ENCODE measurements around the gene ZMYND11.

ZMYND11 gene

GRCh38 chr10:152915-153314 is 17.7 kb downstream of the ZMYND11 start:
- Histone ChIP-seq H3K4me3 (ENCODE audit: low read length) (no peak overlapping the region), H3K9me2 (replicated peaks; ENCODE audit: control insufficient read depth, low read length) (no peaks in the 10 kb centered on the region), H3K4me1 (ENCODE audit: control insufficient read depth, low read length) (no peaks in the 10 kb centered on the region), H3K4me2 (ENCODE audit: low read length) (no peak overlapping the region), H3K27ac (ENCODE audit: low read depth, low read length) (no peak overlapping the region), H3K79me2 (ENCODE audit: control insufficient read depth, low read length) (no peaks in the 10 kb centered on the region), H3K9me3 (ENCODE audit: control insufficient read depth, insufficient read depth, low read length) (no peaks in the 10 kb centered on the region), H3K27me3 (ENCODE audit: control insufficient read depth, low read length) (0 out of 2 replicates have a peak, but pooled peaks cover 4% of the 10 kb centered on the region), H4K20me1 (ENCODE audit: control insufficient read depth, insufficient read depth, low read depth, low read length) (no peaks in the 10 kb centered on the region), H3K36me3 (ENCODE audit: control insufficient read depth, low read length) (no peaks in the 10 kb centered on the region), H3F3A (ENCODE audit: control insufficient read depth, insufficient read depth) (no peaks in the 10 kb centered on the region)
- TF ChIP-seq CTCF (IDR thresholded peaks at IDR 0.05; ENCODE audit: low read depth, low read length, poor library complexity, severe bottlenecking) (no peak), EZH2phosphoT487 (IDR thresholded peaks at IDR 0.05; ENCODE audit: borderline replicate concordance, low read length) (no peak)

- H3K9me3 ChIP-seq (ENCODE audit: control insufficient read depth, insufficient read depth, low read length) = no peaks in the 10 kb centered on the region
- TF ChIP-seq EZH2phosphoT487 (IDR thresholded peaks at IDR 0.05; ENCODE audit: borderline replicate concordance, low read length) (no peak), CTCF (IDR thresholded peaks at IDR 0.05; ENCODE audit: low read depth, low read length, poor library complexity, severe bottlenecking) (no peak)
- H3K27me3 ChIP-seq (ENCODE audit: control insufficient read depth, low read length) = 0 out of 2 replicates have a peak, but pooled peaks cover 4% of the 10 kb centered on the region
- no peaks in the 10 kb centered on the region for H4K20me1 ChIP-seq (ENCODE audit: control insufficient read depth, insufficient read depth, low read depth, low read length)
- H3K79me2 ChIP-seq (ENCODE audit: control insufficient read depth, low read length) = no peaks in the 10 kb centered on the region
- H3K4me1 ChIP-seq (ENCODE audit: control insufficient read depth, low read length) = no peaks in the 10 kb centered on the region
- H3F3A ChIP-seq (ENCODE audit: control insufficient read depth, insufficient read depth) = no peaks in the 10 kb centered on the region
- no peak overlapping the region for H3K4me3 ChIP-seq (ENCODE audit: low read length)
- H3K27ac ChIP-seq (ENCODE audit: low read depth, low read length) = no peak overlapping the region
- no peaks in the 10 kb centered on the region for H3K9me2 ChIP-seq (replicated peaks; ENCODE audit: control insufficient read depth, low read length)
- H3K36me3 ChIP-seq (ENCODE audit: control insufficient read depth, low read length) = no peaks in the 10 kb centered on the region
- H3K4me2 ChIP-seq (ENCODE audit: low read length) = no peak overlapping the region
These were observed 19.1 kb downstream of the ZMYND11 start for GRCh38 chr10:154348-154747.

- Histone ChIP-seq H3F3A (ENCODE audit: control insufficient read depth, insufficient read depth) (no peaks in the 10 kb centered on the region), H4K20me1 (ENCODE audit: control insufficient read depth, insufficient read depth, low read depth, low read length) (no peaks in the 10 kb centered on the region), H3K4me2 (ENCODE audit: low read length) (no peak overlapping the region), H3K27me3 (ENCODE audit: control insufficient read depth, low read length) (peaks cover 19% of the 10 kb centered on the region), H3K9me2 (replicated peaks; ENCODE audit: control insufficient read depth, low read length) (no peaks in the 10 kb centered on the region), H3K4me1 (ENCODE audit: control insufficient read depth, low read length) (no peaks in the 10 kb centered on the region), H3K4me3 (ENCODE audit: low read length) (no peak overlapping the region), H3K36me3 (ENCODE audit: control insufficient read depth, low read length) (no peaks in the 10 kb centered on the region), H3K27ac (ENCODE audit: low read depth, low read length) (no peak overlapping the region), H3K9me3 (ENCODE audit: control insufficient read depth, insufficient read depth, low read length) (no peaks in the 10 kb centered on the region), H3K79me2 (ENCODE audit: control insufficient read depth, low read length) (no peaks in the 10 kb centered on the region)
- TF ChIP-seq EZH2phosphoT487 (IDR thresholded peaks at IDR 0.05; ENCODE audit: borderline replicate concordance, low read length) (no peak), CTCF (IDR thresholded peaks at IDR 0.05; ENCODE audit: low read depth, low read length, poor library complexity, severe bottlenecking) (no peak)
These were observed 32.1 kb downstream of the ZMYND11 start for GRCh38 chr10:167383-167782.

- no peaks in the 10 kb centered on the region for H3K36me3 ChIP-seq (ENCODE audit: control insufficient read depth, low read length)
- H3K79me2 ChIP-seq (ENCODE audit: control insufficient read depth, low read length) = no peaks in the 10 kb centered on the region
These were observed 38.5 kb downstream of the ZMYND11 start for GRCh38 chr10:173741-174140.

More at GRCh38 chr10:173741-174140, 38.5 kb downstream of the ZMYND11 start:
- Histone ChIP-seq H3K4me3 (ENCODE audit: low read length) (no peak overlapping the region), H3F3A (ENCODE audit: control insufficient read depth, insufficient read depth) (no peaks in the 10 kb centered on the region), H4K20me1 (ENCODE audit: control insufficient read depth, insufficient read depth, low read depth, low read length) (no peaks in the 10 kb centered on the region), H3K4me2 (ENCODE audit: low read length) (no peak overlapping the region), H3K9me3 (ENCODE audit: control insufficient read depth, insufficient read depth, low read length) (no peaks in the 10 kb centered on the region), H3K4me1 (ENCODE audit: control insufficient read depth, low read length) (no peaks in the 10 kb centered on the region), H3K9me2 (replicated peaks; ENCODE audit: control insufficient read depth, low read length) (no peaks in the 10 kb centered on the region), H3K27me3 (ENCODE audit: control insufficient read depth, low read length) (peaks cover 33% of the 10 kb centered on the region), H3K27ac (ENCODE audit: low read depth, low read length) (no peak overlapping the region)
- TF ChIP-seq CTCF (IDR thresholded peaks at IDR 0.05; ENCODE audit: low read depth, low read length, poor library complexity, severe bottlenecking) (no peak), EZH2phosphoT487 (IDR thresholded peaks at IDR 0.05; ENCODE audit: borderline replicate concordance, low read length) (no peak)
